Measurements from ENCODE around the gene SP110. TPM values are rescaled to one million over a fixed set of nuclear protein-coding genes. Genes with fewer than 3 reads are reported as not detected.

Gene SP110
- polyA plus RNA-seq, 6 donors from 2014 or later, result 136 to 237 (median 203) TPM

DNA sequence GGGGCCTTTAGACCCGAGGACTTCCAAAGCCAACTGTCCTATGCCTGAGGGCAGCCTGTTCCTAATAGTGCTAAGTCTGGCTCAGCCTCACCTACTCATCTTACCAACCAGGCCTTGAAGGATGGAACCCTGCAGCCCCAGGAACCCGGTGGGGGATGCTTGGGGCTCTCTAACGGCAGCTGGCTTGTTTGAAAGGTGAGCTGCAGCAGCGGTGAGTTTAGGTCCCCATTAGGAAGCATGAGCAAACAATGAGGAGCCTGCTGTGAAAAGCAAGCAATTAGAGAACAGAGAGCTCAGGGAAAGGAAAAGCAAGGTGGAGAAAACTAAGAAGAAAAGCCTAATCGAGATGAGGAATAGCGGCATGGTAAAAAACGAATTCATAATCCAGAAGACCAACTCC, 39.9 kb downstream of the SP110 start:
- no peak for ATAC-seq (ENCODE audit: low read depth in 2 of 2)
- H3K27me3 Mint-ChIP-seq, result no peaks in the 10 kb centered on the region
- peak overlapping the region in 2 of 6 donors; percentile 12 to 76 for H3K27ac Mint-ChIP-seq
- H3K36me3 Mint-ChIP-seq, result peaks cover 50 to 73% of the 10 kb centered on the region in 2 donors
- DNase-seq, result no peak
- peaks cover 0 to 2% (median 0%) of the 10 kb centered on the region in 7 donors for H3K9me3 Mint-ChIP-seq
- no peak overlapping the region for H3K4me3 Mint-ChIP-seq
- peaks cover 0 to 9% (median 5%) of the 10 kb centered on the region in 3 donors for H3K4me1 Mint-ChIP-seq

DNA sequence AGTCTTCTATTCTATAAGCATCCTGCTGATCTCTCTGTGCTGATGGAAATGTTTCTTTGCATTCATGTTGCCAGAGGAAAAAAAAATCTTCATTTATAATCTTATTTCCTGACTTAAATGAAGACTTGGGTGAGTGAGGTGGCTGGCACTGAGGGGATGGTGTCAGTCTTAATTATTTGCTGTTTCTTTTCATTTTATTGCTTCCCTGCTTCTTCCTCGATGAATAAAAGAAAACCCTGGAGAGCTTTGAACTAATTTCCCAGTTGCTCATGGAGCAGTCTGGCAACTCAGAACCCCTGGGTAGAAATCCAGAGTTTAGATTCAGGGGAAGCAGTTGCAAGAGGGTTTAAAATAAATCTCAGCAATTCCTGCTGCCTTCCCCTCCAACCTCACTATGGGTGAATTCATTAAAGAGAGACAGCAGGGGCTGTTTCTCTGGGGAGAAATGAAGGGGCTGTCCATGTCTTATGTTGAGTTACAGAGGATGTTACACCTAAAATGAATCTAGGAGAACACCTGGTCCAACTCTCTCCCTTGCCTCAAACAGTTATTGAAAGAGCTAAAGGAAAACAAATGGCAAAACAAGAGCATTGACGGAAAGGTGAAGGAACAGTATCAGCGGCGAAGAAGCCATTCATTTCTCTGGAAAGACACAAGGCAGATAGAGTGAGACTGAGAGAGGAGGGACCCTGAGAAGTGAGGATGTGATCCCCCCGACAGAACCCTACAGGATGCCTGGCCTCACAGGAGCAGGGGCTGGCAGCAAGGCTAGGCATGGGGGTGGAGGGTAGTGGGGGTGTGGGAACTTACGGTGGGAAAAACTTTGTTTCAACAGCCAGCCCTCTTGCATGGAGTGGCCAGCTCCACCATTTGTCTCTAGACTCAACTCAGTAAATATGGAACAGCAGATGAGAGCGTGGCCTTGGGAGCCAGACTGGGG, 41.0 kb downstream of the SP110 start:
- H3K27ac Mint-ChIP-seq, result peak overlapping the region in 3 of 6 donors; percentile 18 to 76 (median 36)
- ATAC-seq (ENCODE audit: low read depth in 2 of 2), result no peak
- no peak overlapping the region for H3K4me3 Mint-ChIP-seq
- H3K27me3 Mint-ChIP-seq, result no peaks in the 10 kb centered on the region
- H3K36me3 Mint-ChIP-seq, result peaks cover 50 to 71% of the 10 kb centered on the region in 2 donors
- H3K9me3 Mint-ChIP-seq, result peaks cover 0 to 2% (median 0%) of the 10 kb centered on the region in 7 donors
- DNase-seq, result no peak
- H3K4me1 Mint-ChIP-seq, result peaks cover 0 to 9% (median 5%) of the 10 kb centered on the region in 3 donors

DNA sequence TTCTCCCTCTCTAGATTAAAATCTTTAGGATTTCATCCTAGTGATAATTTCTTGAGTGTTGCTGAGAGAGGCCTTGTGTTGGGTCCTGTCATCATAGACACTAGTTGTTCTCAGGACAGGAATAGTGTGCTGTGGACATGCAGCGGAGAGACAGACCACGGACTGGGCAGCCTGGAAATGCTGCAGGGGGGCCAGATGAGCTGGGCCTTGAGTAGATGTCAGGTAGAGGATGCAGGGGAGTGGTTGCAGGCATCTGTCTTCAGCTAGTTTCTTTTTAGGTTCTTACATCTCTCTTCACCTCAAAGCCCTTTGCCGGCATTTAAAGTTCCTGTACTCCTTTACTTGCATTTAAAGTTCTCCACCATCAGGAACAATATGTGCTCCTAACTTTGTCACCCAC, 42.8 kb downstream of the SP110 start:
- ATAC-seq (ENCODE audit: low read depth in 2 of 2), result no peak
- Mint-ChIP-seq H3K9me3 (peaks cover 0 to 1% (median 0%) of the 10 kb centered on the region in 7 donors), H3K27ac (peak overlapping the region in 2 of 6 donors; percentile 65 to 80), H3K27me3 (no peaks in the 10 kb centered on the region), H3K4me1 (peaks cover 0 to 9% (median 5%) of the 10 kb centered on the region in 3 donors), H3K36me3 (peaks cover 40 to 57% of the 10 kb centered on the region in 2 donors), H3K4me3 (peak overlapping the region in 1 of 8 donors; percentile 66)
- no peak for DNase-seq

DNA sequence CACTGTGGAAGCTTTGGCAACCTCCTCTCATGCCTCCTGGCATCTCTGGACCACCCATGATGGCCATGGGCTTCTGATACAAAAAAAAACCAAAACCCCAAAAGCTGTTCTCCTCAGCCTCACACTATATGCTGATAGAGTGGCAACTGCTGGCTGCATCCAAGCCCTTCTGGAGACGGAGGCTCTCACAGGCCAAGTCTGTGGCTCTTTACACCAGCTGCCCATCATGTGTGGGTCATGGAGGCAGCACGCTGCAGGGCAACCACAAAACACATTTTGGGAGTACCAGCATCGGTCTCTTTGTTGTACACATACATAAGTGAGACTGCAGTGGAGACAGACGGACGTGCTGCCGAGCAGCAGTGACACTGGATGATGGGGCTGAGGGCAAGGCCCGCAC, 45.3 kb downstream of the SP110 start:
- Mint-ChIP-seq H3K4me1 (peaks cover 0 to 5% (median 0%) of the 10 kb centered on the region in 3 donors), H3K27ac (peak overlapping the region in 3 of 6 donors; percentile 16 to 77 (median 16)), H3K4me3 (no peak overlapping the region), H3K36me3 (peaks cover 32 to 35% of the 10 kb centered on the region in 2 donors), H3K9me3 (no peaks in the 10 kb centered on the region), H3K27me3 (no peaks in the 10 kb centered on the region)
- no peak for ATAC-seq (ENCODE audit: low read depth in 2 of 2)
- DNase-seq, result no peak

DNA sequence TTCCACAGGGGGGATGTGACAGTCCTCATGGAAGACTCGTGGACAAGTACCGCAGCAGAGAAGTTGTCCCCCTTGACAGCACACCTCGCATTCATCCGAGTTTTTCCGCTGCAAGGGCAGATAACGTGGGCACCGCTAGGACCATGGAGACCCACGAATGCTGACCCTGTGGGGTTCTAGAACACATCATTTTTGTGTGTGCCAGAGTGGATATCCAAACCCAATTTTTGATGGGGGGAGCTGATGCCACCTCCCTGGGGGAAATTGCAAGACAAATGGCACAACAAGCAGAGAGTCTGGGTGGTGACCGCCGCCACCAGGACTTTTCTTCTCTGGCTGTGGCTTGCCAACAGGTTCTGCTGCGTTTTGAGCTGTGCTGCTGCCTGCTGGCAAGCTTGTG, 46.9 kb downstream of the SP110 start:
- ATAC-seq (ENCODE audit: low read depth in 2 of 2) (no peak), DNase-seq (no peak)
- H3K9me3 Mint-ChIP-seq, result no peaks in the 10 kb centered on the region
- H3K27me3 Mint-ChIP-seq, result no peaks in the 10 kb centered on the region
- H3K4me3 Mint-ChIP-seq, result no peak overlapping the region
- H3K36me3 Mint-ChIP-seq, result peaks cover 32 to 38% of the 10 kb centered on the region in 2 donors
- no peak overlapping the region for H3K27ac Mint-ChIP-seq
- H3K4me1 Mint-ChIP-seq, result no peaks in the 10 kb centered on the region

DNA sequence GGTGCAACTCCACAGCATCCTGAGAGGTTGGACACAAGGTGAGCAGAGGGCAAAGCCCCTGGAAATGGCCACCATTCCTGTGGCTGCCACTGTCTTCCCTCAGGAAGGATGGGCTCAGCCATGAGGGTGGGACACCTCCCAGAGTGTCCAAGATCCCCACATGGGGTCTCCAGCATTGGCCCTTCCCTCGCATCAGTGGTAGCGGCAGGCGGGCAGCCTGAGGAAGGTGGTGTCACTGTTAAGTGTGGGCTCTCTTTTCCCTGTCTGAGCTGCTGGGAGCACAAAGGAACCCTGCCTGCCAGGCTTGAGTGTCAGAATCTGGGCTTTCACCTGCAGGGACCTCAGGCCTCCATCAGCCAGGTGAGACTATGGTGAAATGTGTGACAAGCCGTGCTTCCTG, 47.6 kb downstream of the SP110 start:
- H3K9me3 Mint-ChIP-seq, result no peaks in the 10 kb centered on the region
- DNase-seq (no peak), ATAC-seq (ENCODE audit: low read depth in 2 of 2) (no peak)
- no peaks in the 10 kb centered on the region for H3K27me3 Mint-ChIP-seq
- no peak overlapping the region for H3K4me3 Mint-ChIP-seq
- peaks cover 30 to 39% of the 10 kb centered on the region in 2 donors for H3K36me3 Mint-ChIP-seq
- H3K4me1 Mint-ChIP-seq, result no peaks in the 10 kb centered on the region
- H3K27ac Mint-ChIP-seq, result peak overlapping the region in 1 of 6 donors; percentile 51

DNA sequence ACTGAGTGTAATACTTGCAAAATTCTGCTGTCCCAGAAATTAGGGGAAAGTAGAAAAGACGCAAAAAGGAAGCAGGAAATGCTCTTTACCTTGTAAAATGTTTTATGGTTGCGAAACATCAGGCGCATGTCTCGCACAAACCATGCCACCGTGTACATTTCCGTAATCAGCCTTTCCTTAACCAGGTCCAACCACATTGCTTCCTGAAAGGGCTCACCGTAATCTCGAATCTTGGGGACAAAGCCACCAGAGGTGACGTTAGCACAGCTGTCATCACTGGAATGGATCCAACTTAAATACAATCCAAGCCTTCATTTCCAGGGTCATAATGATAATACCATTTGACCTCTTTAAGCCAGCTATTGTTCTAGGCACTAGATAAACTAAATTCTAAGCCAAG, 49.3 kb downstream of the SP110 start:
- no peak overlapping the region for H3K4me3 Mint-ChIP-seq
- peaks cover 32 to 39% of the 10 kb centered on the region in 2 donors for H3K36me3 Mint-ChIP-seq
- no peak for ATAC-seq (ENCODE audit: low read depth in 2 of 2)

DNA sequence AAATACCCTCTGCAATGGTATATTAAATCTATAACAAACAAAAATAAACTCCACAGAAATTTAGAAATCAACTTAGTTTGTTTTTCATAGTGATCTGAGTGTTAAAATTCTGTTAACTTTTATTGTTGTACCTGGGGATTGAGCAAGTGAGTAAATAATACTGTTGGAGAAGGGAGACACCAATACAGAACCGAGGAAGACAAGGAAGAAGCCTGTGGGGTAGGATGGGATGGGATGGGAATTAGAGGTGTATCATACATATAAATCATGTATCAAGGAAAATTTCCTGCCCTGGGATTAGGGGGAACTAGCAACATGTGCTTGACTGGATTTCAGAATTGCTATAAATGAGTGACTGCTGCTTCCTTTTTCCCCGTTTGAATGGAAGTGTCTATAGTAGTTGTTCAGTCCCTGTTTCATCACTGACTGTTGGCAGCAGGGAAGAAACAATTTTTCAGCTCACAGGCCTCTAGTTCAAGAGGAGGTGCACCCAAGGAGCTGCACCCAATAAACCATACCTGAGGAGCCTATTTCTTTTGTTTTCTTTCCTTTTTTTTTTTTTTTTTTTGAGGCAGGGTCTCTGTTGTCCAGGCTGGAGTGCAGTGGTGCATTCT, 53.1 kb downstream of the SP110 start:
- ATAC-seq (ENCODE audit: low read depth in 2 of 2) (no peak), DNase-seq (no peak)
- Mint-ChIP-seq H3K9me3 (peaks cover 0 to 3% (median 0%) of the 10 kb centered on the region in 7 donors), H3K27ac (peak overlapping the region in 3 of 6 donors; percentile 13 to 84 (median 39)), H3K27me3 (no peaks in the 10 kb centered on the region), H3K4me1 (peaks cover 7 to 19% (median 16%) of the 10 kb centered on the region in 3 donors), H3K4me3 (no peak overlapping the region), H3K36me3 (peaks cover 43 to 58% of the 10 kb centered on the region in 2 donors)

More for the DNA sequence above, 49.3 kb downstream of the SP110 start:
- H3K4me1 Mint-ChIP-seq, result no peaks in the 10 kb centered on the region
- DNase-seq, result no peak
- no peaks in the 10 kb centered on the region for H3K9me3 Mint-ChIP-seq
- no peaks in the 10 kb centered on the region for H3K27me3 Mint-ChIP-seq
- H3K27ac Mint-ChIP-seq, result peak overlapping the region in 5 of 6 donors; percentile 39 to 88 (median 67)

DNA sequence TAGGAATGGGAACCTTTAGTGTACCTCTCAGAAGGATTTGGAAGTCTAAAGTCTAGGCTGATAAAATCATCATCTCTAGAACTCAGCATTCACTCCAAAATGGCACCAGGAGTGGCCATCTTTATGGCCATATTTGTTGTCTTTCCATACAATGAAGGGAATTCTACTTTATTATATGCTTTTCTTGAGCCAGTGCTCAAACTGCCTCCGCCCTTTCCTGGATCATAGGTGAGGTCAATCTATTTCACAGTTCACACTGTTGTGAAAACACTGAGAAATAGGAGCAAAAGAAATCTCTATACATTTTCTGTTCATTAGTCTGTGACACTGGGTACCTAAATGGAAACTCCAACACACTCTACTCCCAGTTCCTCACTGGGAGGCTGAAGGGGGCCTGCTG, 55.6 kb downstream of the SP110 start:
- H3K36me3 Mint-ChIP-seq, result peaks cover 37 to 58% of the 10 kb centered on the region in 2 donors

DNA sequence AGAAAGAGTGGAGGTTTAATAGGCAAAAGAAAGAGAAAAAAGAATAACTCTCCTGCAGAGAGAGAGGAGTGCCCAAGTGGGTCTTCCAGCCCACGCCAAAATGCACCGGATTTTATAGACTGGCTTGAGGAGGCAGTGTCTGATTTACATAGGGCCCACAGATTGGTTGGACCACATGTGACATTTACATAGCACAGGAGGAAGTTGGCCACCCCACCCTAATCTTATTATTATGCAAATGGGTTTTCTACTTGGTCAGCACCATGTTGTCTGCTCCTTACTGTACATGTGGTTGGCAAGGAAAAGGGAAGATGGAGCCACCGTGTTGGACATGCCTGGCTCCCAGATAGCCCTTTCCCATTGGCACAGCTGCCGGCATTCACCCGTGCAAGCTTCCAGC, 56.8 kb downstream of the SP110 start:
- no peak for DNase-seq

More for the DNA sequence above, 55.6 kb downstream of the SP110 start:
- Mint-ChIP-seq H3K4me3 (no peak overlapping the region), H3K27me3 (no peaks in the 10 kb centered on the region), H3K4me1 (peaks cover 14 to 29% (median 26%) of the 10 kb centered on the region in 3 donors), H3K27ac (peak overlapping the region in 4 of 6 donors; percentile 21 to 44 (median 30)), H3K9me3 (peaks cover 0 to 3% (median 0%) of the 10 kb centered on the region in 7 donors)
- no peak for DNase-seq
- ATAC-seq (ENCODE audit: low read depth in 2 of 2), result no peak

DNA sequence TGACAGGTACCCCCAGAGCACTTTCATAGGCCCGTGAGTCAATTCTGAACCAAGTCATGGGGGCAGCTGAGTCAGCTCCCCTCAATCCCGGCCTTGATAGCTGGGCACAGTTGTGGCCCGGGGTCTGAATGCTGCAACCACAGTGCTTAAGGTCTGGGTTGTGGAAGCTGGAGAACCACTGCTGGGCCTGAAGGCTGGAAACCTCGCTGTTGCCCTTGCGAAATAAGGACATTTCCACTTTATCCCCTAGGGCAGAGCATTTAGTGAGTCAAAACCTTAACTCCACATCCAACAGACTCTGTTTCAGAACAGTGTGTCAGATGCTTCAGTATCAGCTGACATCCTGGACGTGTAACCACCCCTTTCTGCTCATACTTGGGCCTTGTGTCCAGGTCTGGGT, 58.6 kb downstream of the SP110 start:
- H3K4me3 Mint-ChIP-seq, result no peak overlapping the region
- no peak for DNase-seq
- no peaks in the 10 kb centered on the region for H3K27me3 Mint-ChIP-seq
- peaks cover 0 to 8% (median 1%) of the 10 kb centered on the region in 7 donors for H3K9me3 Mint-ChIP-seq
- peaks cover 14 to 29% (median 26%) of the 10 kb centered on the region in 3 donors for H3K4me1 Mint-ChIP-seq
- peaks cover 18 to 42% of the 10 kb centered on the region in 2 donors for H3K36me3 Mint-ChIP-seq
- peak overlapping the region in 4 of 6 donors; percentile 23 to 76 (median 52) for H3K27ac Mint-ChIP-seq
- ATAC-seq (ENCODE audit: low read depth in 2 of 2), result no peak

More for the DNA sequence above, 56.8 kb downstream of the SP110 start:
- H3K4me1 Mint-ChIP-seq, result peaks cover 14 to 29% (median 26%) of the 10 kb centered on the region in 3 donors
- peaks cover 0 to 5% (median 1%) of the 10 kb centered on the region in 7 donors for H3K9me3 Mint-ChIP-seq
- H3K27me3 Mint-ChIP-seq, result no peaks in the 10 kb centered on the region
- ATAC-seq (ENCODE audit: low read depth in 2 of 2), result no peak
- H3K27ac Mint-ChIP-seq, result peak overlapping the region in 4 of 6 donors; percentile 67 to 88 (median 78)
- H3K36me3 Mint-ChIP-seq, result peaks cover 31 to 50% of the 10 kb centered on the region in 2 donors
- no peak overlapping the region for H3K4me3 Mint-ChIP-seq

DNA sequence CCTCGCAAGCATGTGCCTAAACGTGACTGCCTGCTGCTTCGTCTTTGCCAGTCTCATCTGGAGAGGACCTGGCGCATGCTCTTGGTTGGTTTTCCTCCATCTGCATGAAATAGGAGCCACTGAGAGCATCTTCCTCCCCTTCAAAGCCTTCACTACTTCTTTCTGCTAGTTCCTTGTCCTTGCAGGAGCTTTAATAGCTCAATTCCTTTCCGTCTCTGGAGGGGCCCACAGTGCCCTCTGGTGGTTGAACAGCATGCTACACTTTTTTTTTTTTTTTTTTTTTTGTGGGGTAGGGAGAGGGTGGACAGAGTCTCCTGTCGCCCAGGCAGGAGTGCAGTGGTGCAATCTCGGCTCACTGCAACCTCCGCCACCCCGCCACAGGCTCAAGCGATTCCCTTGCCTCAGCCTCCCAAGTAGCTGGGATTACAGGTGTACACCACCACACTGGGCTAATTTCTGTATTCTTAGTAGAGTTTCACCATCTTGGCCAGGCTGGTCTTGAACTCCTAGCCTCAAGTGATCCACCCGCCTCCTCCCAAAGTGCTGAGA, 59.6 kb downstream of the SP110 start:
- ATAC-seq (ENCODE audit: low read depth in 2 of 2) (peak; percentile 38 to 55), DNase-seq (peak; percentile 43)
- peaks cover 0 to 8% (median 1%) of the 10 kb centered on the region in 7 donors for H3K9me3 Mint-ChIP-seq
- H3K4me3 Mint-ChIP-seq, result no peak overlapping the region
- no peaks in the 10 kb centered on the region for H3K27me3 Mint-ChIP-seq
- H3K4me1 Mint-ChIP-seq, result peaks cover 13 to 29% (median 26%) of the 10 kb centered on the region in 3 donors
- H3K27ac Mint-ChIP-seq, result peak overlapping the region in 3 of 6 donors; percentile 7 to 50 (median 38)
- H3K36me3 Mint-ChIP-seq, result peaks cover 15 to 37% of the 10 kb centered on the region in 2 donors

DNA sequence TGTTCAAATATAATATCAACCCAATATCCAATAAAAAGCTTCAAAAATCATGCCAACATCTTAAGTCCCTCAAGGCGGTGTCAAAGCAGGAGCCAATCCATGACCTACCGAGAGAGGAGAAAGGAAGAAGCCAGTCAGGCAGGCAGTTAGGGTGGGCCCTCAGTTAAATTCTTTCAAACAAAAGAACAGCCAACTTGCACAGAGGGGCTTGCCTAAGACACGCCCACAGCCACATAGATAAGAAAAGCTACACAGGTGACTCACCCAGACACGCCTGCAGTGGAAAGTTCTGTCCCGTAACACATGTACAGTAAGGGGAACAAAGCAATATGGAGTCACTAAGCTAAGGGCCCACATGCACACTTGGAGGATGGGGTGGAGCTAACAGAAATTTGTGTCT, 61.3 kb downstream of the SP110 start:
- ATAC-seq (ENCODE audit: low read depth in 2 of 2) (no peak), DNase-seq (no peak)
- Mint-ChIP-seq H3K4me3 (no peak overlapping the region), H3K4me1 (peaks cover 10 to 27% (median 21%) of the 10 kb centered on the region in 3 donors), H3K27ac (no peak overlapping the region), H3K36me3 (peaks cover 2 to 20% of the 10 kb centered on the region in 2 donors), H3K27me3 (no peaks in the 10 kb centered on the region), H3K9me3 (peaks cover 0 to 8% (median 1%) of the 10 kb centered on the region in 7 donors)
